Activated naive CD4-positive, alpha-beta T cell treated with anti-CD3 and anti-CD28 coated beads for 36 hours (primary cell): ENCODE results near the gene KBTBD2. TPM values are rescaled to one million over a fixed set of nuclear protein-coding genes. Genes with fewer than 3 reads are reported as not detected.
A peak's percentile ranks its signal among the peaks of the same experiment; 100 is the strongest.
"Not testable (repeated sequence)": the region's sequence is repeated elsewhere in the genome, so short reads cannot be mapped to it uniquely, and the experiment has no call there.

Source experiments
- CTCF ChIA-PET: fragments of 350-600 bp; sonication (Branson Sonifier 250); formaldehyde crosslinking; loops from one replicate; lab custom pipeline; 2021; ENCODE audit warnings: antibody characterized with exemption; lab: Charles Lee
- DNase-seq: peaks from one replicate; pipeline ENCODE4 v3.0.0-alpha.2; 2020
- H3K27ac Mint-ChIP-seq: one replicate; pipeline ENCODE4 v1.8.0; 2021; ENCODE audit warnings: mild to moderate bottlenecking, mixed read lengths
- H3K27me3 Mint-ChIP-seq: one replicate; pipeline ENCODE4 v1.8.0; 2021; ENCODE audit warnings: low read depth, mixed read lengths
- H3K36me3 Mint-ChIP-seq: one replicate; pipeline ENCODE4 v1.8.0; 2021; ENCODE audit warnings: low read depth, mixed read lengths
- H3K4me1 Mint-ChIP-seq: one replicate; pipeline ENCODE4 v1.8.0; 2021; ENCODE audit warnings: low read depth, mixed read lengths
- H3K4me3 Mint-ChIP-seq: one replicate; pipeline ENCODE4 v1.8.0; 2021; ENCODE audit warnings: mild to moderate bottlenecking, moderate library complexity, mixed read lengths
- H3K9me3 Mint-ChIP-seq: one replicate; pipeline ENCODE4 v1.8.0; 2021; ENCODE audit warnings: mixed read lengths
- intact Hi-C: fragments of 100-400 bp; cut with micrococcal nuclease; formaldehyde crosslinking; loops from one replicate; pipeline ENCODE4 v1.15.1; 2023
- total RNA-seq, 2 experiments: library from RNA; stranded (reverse); gene quantifications; one replicate each; pipeline ENCODE4 v1.2.3, GENCODE V29; 2021

KBTBD2 gene
- total RNA-seq, 2 experiments from 2014 or later: 30.6 to 32.2 TPM

- CTCF ChIA-PET: interaction anchor here (2.2 kb wide), 1 partner anchor 68 kb away, joined by 9 read pairs; no protein-coding TSS in a partner anchor
- intact Hi-C loops: no loop called here
- Mint-ChIP-seq H3K36me3 (peaks cover 6% of the 10 kb centered on the region), H3K9me3 (no peaks in the 10 kb centered on the region), H3K4me3 (no peak overlapping the region), H3K27ac (no peak overlapping the region), H3K4me1 (peaks cover 15% of the 10 kb centered on the region), H3K27me3 (no peaks in the 10 kb centered on the region)
- peak; percentile 32 for DNase-seq
Measured at GRCh38 chr7:32915041-32915536, 23.5 kb upstream of the KBTBD2 start.

DNA sequence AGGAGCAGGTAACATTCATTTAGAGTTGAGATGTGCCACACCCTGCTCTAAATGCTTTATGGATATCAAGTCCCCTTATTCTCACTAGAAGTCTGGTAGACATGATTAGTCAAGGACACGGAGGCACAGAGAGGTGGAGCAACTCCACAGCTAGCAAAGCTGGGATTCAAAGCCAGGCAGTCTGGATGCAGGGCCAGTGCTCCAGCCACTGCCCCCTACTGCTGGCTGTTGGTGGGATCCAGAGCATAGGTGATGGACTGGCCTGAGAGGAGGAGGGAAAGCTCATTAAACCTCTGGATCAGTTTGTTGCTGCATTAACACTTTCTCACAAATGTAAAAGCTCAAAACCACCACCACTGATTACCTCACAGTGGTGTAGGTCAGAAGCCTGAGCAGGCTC, 22.6 kb upstream of the KBTBD2 start:
- H3K36me3 Mint-ChIP-seq: peaks cover 6% of the 10 kb centered on the region
- no peak overlapping the region for H3K27ac Mint-ChIP-seq
- no peak for DNase-seq
- intact Hi-C loops: no loop called here
- H3K4me1 Mint-ChIP-seq: peaks cover 15% of the 10 kb centered on the region
- CTCF ChIA-PET: interaction anchor here (1.2 to 2.2 kb wide), 2 partner anchors 10 to 67 kb away, joined by 7 to 9 read pairs; no protein-coding TSS in a partner anchor
- no peaks in the 10 kb centered on the region for H3K9me3 Mint-ChIP-seq
- no peaks in the 10 kb centered on the region for H3K27me3 Mint-ChIP-seq
- no peak overlapping the region for H3K4me3 Mint-ChIP-seq

GRCh38 chr7:32910195-32910594, 18.6 kb upstream of the KBTBD2 start:
- intact Hi-C loops: no loop called here
- Mint-ChIP-seq H3K4me3 (no peak overlapping the region), H3K27ac (no peak overlapping the region), H3K27me3 (no peaks in the 10 kb centered on the region), H3K36me3 (no peaks in the 10 kb centered on the region), H3K4me1 (peaks cover 18% of the 10 kb centered on the region), H3K9me3 (no peaks in the 10 kb centered on the region)
- no peak for DNase-seq
- CTCF ChIA-PET: no interaction called here

- Mint-ChIP-seq H3K27me3 (no peaks in the 10 kb centered on the region), H3K9me3 (no peaks in the 10 kb centered on the region), H3K4me1 (peaks cover 18% of the 10 kb centered on the region), H3K4me3 (peak overlapping the region; percentile 70), H3K36me3 (no peaks in the 10 kb centered on the region), H3K27ac (peak overlapping the region; percentile 87)
- intact Hi-C loops: loop anchor here (1.0 to 5.0 kb wide), 6 partner anchors 13 to 224 kb away; partner anchors contain the start of genes BBS9 and NT5C3A
- peak; percentile 88 for DNase-seq
- CTCF ChIA-PET: interaction anchor here (0.7 to 1.8 kb wide), 2 partner anchors 31 to 59 kb away, joined by 5 to 7 read pairs; no protein-coding TSS in a partner anchor
Measured at GRCh38 chr7:32905175-32905662, 13.7 kb upstream of the KBTBD2 start.

GRCh38 chr7:32901629-32902028, 10.1 kb upstream of the KBTBD2 start:
- Mint-ChIP-seq H3K36me3 (no peaks in the 10 kb centered on the region), H3K27me3 (no peaks in the 10 kb centered on the region), H3K27ac (no peak overlapping the region), H3K4me3 (no peak overlapping the region), H3K4me1 (peaks cover 23% of the 10 kb centered on the region), H3K9me3 (no peaks in the 10 kb centered on the region)
- CTCF ChIA-PET: interaction anchor here (1.7 to 2.9 kb wide), 3 partner anchors 10 to 55 kb away, joined by 7 to 16 read pairs (median 9); partner anchors contain the start of gene KBTBD2
- no peak for DNase-seq
- intact Hi-C loops: no loop called here

DNA sequence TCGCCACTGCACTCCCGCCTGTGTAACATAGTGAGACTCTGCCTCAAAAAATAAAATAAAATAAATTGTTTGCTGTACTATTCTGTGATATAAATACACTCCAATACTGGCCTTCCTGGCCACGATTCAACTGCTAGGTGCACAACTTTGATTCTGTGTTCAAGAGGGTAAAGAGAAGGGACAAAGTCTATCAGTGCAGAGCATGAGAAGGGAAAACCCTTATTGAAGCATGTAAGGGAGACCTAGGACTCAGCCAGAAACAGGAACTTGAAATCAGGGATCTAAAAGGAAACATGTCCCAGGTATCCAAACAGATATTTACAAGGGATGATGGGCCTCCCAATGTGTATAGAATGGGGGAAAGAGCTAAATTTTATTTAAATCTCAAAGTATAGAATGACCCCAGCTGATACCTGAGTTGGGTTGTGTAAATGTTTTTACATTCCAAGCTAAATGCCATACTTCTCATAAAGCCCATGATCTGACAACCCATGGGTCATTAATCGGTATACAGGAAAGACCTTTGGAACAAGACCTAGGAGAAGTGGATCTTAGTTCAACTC, 9.0 kb upstream of the KBTBD2 start:
- peaks cover 18% of the 10 kb centered on the region for H3K4me1 Mint-ChIP-seq
- H3K9me3 Mint-ChIP-seq: no peaks in the 10 kb centered on the region
- CTCF ChIA-PET: interaction anchor here (0.8 to 2.9 kb wide), 4 partner anchors 9 to 125 kb away, joined by 3 to 16 read pairs (median 8); partner anchors contain the start of gene KBTBD2
- no peak overlapping the region for H3K27ac Mint-ChIP-seq
- no peak overlapping the region for H3K4me3 Mint-ChIP-seq
- H3K36me3 Mint-ChIP-seq: no peaks in the 10 kb centered on the region
- no peak for DNase-seq
- no peaks in the 10 kb centered on the region for H3K27me3 Mint-ChIP-seq
- intact Hi-C loops: no loop called here

DNA sequence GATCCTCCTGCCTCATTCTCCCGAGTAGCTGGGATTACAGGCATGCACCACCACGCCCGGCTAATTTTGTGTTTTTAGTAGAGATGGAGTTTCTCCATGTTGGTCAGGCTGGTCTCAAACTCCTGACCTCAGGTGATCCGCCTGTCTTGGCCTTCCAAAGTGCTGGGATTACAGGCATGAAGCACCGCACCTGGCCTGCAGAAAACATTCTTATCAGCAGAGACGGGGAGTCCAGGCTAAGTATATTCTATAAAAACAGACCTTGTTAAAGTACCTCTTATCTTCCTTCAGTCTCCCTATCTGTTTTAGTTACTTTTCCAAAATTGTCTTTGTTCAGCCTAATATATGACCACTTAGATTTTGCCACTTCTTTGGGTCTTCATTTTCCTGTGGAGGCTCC, 5.8 kb upstream of the KBTBD2 start:
- H3K4me3 Mint-ChIP-seq, intact Hi-C loops, H3K36me3 Mint-ChIP-seq, H3K27me3 Mint-ChIP-seq, H3K27ac Mint-ChIP-seq, DNase-seq, CTCF ChIA-PET, H3K9me3 Mint-ChIP-seq: not testable (repeated sequence)
- H3K4me1 Mint-ChIP-seq: peaks cover 26% of the 10 kb centered on the region

- H3K27ac Mint-ChIP-seq: no peak overlapping the region
- CTCF ChIA-PET: no interaction called here
- H3K4me3 Mint-ChIP-seq: no peak overlapping the region
- no peak for DNase-seq
- H3K4me1 Mint-ChIP-seq: peaks cover 26% of the 10 kb centered on the region
- no peaks in the 10 kb centered on the region for H3K9me3 Mint-ChIP-seq
- H3K27me3 Mint-ChIP-seq: no peaks in the 10 kb centered on the region
- H3K36me3 Mint-ChIP-seq: peaks cover 4% of the 10 kb centered on the region
- intact Hi-C loops: no loop called here
Measured at GRCh38 chr7:32896564-32897347, 5.2 kb upstream of the KBTBD2 start.

DNA sequence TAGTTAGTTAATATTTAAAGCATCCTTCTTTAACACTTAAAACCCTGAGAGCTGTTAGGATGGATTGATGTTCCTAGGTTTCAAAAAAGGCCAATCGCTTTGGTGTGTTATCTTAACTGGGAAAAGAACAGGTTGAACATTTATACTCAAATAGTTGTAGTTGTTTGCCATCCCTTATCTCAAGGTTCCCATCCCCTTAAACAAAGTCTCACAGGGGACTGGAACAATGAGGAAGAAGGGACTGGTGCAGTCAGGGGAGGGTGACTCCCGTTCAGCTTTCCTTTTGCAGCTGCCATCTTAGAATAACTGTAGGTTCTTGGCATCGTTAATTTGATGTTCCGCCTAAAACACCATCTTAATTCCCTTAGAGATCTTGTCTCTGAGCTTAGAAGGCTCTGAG, 2.6 kb upstream of the KBTBD2 start:
- Mint-ChIP-seq H3K4me3 (no peak overlapping the region), H3K27ac (peak overlapping the region; percentile 99), H3K4me1 (peaks cover 30% of the 10 kb centered on the region), H3K27me3 (no peaks in the 10 kb centered on the region), H3K9me3 (no peaks in the 10 kb centered on the region), H3K36me3 (peaks cover 14% of the 10 kb centered on the region)
- DNase-seq: no peak
- CTCF ChIA-PET: interaction anchor here (1.5 to 6.3 kb wide), 3 partner anchors 13 to 168 kb away, joined by 3 to 42 read pairs (median 6); partner anchors contain the start of gene NT5C3A
- intact Hi-C loops: no loop called here

DNA sequence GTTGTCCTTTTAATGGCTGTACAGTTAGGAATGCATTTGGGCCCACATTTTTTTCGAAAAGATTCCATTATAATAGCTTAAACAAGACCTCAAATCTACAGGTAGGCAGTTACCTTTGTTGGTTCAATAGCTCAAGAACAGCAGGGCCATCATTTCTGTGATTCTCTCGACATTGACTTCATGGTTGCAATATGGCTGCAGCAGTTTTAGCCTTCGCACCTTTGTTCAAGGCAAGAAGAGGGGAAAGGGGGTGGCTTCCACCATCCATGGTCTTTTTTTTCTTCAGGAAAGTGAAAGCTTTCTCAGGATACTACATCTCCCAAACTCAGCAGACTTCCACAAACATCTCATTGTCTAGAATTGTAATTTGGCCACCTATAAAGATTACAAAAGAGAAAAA, 2.2 kb upstream of the KBTBD2 start:
- CTCF ChIA-PET: interaction anchor here (1.5 to 6.3 kb wide), 4 partner anchors 10 to 169 kb away, joined by 3 to 42 read pairs (median 6); partner anchors contain the start of gene NT5C3A
- DNase-seq: no peak
- H3K4me1 Mint-ChIP-seq: peaks cover 32% of the 10 kb centered on the region
- no peaks in the 10 kb centered on the region for H3K27me3 Mint-ChIP-seq
- H3K27ac Mint-ChIP-seq: peak overlapping the region; percentile 99
- no peak overlapping the region for H3K4me3 Mint-ChIP-seq
- no peaks in the 10 kb centered on the region for H3K9me3 Mint-ChIP-seq
- peaks cover 16% of the 10 kb centered on the region for H3K36me3 Mint-ChIP-seq
- intact Hi-C loops: no loop called here

DNA sequence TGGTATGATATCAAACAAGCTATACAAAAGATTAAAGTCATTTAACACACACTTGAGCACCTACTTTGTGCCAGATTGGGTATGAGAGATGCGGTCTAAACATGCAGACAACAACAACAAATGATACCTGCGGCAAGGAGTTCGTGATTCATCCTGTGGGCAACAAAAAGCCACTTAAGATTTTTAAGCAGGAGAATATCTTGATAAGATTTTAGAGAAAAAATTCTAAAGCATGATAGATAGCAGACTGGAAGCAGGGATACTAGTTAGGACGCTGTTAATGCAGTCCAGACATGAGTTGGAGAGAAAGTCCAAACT, 1.6 kb upstream of the KBTBD2 start:
- CTCF ChIA-PET: interaction anchor here (1.1 to 6.3 kb wide), 4 partner anchors 11 to 169 kb away, joined by 3 to 42 read pairs (median 5); partner anchors contain the start of gene NT5C3A
- peak; percentile 19 for DNase-seq
- Mint-ChIP-seq H3K36me3 (peaks cover 19% of the 10 kb centered on the region), H3K4me3 (peak overlapping the region; percentile 89), H3K4me1 (peaks cover 38% of the 10 kb centered on the region), H3K27ac (peak overlapping the region; percentile 99), H3K9me3 (no peaks in the 10 kb centered on the region), H3K27me3 (no peaks in the 10 kb centered on the region)
- intact Hi-C loops: no loop called here
